Renal pelvis (tissue), 4 donors: ENCODE measurements around the gene PINLYP. TPM values are rescaled to one million over a fixed set of nuclear protein-coding genes. Genes with fewer than 3 reads are reported as not detected.
"Not testable (repeated sequence)": the region's sequence is repeated elsewhere in the genome, so short reads cannot be mapped to it uniquely, and the experiment has no call there.

Source experiments
- DNase-seq: peaks from one replicate; pipeline ENCODE4 v3.0.0-alpha.2; 2013
- polyA plus RNA-seq, 3 donors: library from polyadenylated mRNA; unstranded; fragments of 120-200 nt; gene quantifications; one replicate each; pipeline ENCODE4 v1.2.1, GENCODE V29; 2013; ENCODE audit not compliant: insufficient read length in 3 of 3

PINLYP gene
- polyA plus RNA-seq, 3 donors: 16.1 to 24.2 (median 20.2) TPM

DNA sequence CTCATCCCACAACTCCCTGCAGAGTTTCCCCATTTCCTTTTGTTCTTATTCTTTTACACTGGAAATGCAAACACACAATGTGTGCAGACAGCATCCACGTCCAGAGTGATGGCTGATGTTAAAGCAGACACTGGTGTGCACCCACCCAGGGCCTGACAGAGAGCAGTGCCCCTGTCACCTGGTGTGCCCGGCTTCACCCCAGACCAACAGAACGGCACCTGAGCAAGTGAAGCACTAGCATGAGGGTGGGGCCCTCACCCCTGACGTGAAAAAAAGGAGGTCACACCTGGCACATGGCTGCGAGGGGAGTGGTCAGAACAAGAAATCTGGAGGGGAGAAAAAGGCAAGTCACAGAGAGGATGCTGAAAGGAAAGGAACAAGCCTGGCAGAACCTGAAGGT is 30.3 kb upstream of the PINLYP start:
- DNase-seq: no peak

DNA sequence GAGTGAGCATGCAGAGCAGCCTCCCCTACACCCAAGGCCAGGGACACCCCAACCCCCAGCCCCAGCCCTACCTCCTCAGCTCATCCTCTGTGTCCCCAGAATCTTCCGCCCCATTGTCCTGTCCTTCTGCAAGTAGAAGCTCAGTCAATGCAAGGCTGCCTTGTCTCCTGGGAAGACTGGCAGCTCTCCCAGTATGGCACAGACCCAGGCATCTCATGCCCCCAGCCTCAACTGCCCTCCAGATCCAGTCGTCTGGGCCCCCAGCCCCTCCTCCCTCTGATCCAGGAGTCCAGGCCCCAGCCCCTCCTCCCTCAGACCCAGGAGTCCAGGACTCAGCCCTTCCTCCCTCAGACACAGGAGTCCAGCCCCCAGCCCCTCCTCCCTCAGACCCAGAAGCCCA is 29.6 kb upstream of the PINLYP start:
- DNase-seq: no peak

DNA sequence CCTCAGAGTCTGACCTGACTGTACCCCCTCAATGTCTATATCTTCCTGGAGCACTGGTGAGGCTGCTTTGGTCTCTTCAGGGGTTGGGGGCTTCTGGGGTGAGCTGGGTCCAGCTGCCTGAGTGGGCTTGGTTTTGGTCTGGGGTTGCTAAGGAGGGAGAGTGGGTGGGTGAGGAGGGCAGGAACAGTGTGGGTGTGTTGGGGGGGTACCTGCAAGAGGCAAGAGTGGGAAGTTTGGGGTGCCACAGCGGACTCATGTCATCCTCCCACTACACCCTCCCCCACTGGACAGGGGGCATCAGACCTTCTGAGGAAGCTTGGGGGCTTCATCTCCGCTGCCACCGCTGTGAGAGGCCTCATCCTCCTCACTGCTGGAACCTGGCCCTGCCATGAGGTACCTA is 29.0 kb upstream of the PINLYP start:
- no peak for DNase-seq

DNA sequence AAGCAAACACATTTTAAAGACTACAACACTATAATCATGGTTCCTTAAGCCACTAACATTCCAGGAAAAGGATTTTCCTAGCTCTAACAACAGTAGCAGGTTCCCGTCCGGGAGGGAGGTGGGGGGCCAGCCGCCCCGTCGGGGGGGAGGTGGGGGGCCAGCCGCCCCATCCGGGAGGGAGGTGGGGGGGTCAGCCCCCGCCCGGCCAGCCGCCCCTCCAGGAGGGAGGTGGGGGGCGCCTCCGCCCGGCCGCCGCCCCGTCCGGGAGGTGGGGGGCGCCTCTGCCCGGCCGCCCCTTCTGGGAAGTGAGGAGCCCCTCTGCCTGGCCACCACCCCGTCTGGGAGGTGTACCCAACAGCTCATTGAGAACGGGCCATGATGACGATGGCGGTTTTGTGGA is 27.7 kb upstream of the PINLYP start:
- DNase-seq: not testable (repeated sequence)

DNA sequence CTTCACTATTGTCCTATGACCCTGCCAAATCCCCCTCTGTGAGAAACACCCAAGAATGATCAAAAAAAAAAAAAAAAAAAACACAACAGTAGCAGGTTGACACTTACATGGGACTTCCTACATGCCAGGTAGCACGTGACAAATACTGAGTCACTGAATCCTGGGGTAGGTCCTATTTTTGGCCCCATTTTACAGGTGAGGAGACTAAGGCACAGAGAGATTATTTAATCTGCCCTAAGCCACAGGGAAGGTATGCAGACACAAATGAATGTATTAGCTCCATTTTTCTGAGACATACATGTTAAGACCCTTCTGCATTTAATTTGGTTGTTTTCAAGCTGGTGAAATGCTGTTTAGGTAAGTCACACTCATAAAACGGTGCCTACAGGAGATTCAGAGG is 26.9 kb upstream of the PINLYP start:
- DNase-seq: no peak

DNA sequence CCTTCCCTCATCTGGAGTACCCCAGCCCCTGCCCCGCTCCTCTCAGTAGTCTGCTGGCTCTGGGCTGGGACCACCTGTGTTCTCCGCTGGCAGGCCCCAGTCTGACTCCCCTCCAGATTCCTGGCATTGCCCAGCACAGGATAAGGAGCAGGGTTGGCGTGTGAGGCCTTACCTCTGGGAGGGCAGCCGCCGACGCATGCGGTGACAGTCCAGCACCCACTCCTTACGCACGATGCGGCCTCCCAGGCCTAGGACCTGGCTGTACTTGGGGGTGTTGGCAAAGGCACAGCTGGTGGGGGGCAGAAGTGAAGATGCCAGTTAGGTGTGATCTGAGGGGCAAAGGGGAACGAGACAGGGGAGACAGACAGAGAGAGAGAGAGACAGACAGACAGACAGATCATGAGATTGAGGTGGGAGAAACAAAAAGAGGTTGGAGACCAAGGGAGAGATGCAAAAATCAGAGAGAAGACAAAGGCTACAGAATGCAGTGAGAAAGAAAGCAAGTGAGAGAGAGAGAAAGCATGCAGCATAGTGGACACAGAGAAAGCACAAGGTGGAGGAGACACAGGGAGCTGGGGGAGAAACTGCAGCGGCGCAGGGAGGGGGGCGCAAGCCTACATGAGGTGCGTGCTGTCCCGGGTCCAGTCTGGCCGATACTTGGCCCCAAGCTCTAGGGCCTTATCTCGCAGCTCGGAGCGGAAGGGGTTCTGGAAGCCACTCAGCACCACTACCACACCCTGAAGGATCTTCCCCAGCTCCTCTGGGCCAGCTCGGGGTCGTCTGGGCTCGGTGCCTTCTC is 24.0 kb upstream of the PINLYP start:
- DNase-seq: no peak

DNA sequence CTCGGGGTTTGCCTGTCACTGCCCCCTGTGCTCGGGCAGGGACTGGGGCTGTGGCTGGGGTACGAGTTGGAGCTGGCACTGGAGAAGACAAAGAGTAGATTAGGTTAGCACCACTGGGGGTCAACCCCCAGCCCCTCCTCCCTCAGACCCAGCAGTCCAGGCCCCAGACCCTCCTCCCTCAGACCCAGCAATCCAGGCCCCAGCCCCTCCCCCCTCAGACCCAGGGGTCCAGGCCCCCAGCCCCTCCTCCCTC is 23.5 kb upstream of the PINLYP start:
- no peak for DNase-seq

DNA sequence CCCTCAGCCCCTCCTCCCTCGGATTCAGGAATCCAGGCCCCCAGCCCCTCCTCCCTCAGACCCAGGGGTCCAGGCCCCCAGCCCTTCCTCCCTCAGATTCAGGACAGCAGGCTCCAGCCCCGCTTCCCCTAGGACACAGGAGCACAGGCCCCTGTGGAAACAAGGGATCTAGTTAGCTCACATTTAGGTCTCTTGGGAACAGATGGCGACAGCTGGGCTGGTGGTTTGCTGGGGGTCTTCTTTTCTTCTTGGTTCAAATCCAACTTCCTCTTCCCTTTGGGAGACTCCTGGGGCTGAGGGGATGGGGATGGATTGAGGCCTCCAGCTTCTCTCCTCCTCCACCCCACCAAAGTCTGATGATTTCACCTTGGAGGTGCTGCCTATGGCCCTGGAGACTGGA is 23.0 kb upstream of the PINLYP start:
- DNase-seq: no peak

DNA sequence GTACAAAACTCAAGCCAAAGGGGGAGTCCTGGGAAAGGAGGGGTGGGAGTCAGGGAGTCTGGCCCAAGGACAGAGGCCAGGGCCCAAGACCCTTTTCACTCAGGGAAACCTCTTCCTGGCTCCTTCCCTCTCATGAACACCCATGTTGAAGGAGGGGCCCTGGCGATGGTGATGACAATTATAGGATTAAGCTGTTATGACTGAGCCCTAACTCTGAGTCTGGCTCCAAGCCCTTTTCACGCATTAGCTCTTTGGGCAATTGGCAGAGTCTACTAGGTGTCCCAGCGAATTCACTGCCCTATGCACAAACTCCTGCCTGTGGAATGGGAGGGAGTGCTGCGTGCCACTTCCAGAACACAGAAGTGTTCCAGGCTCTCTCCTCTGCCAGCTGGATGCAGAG is 21.9 kb upstream of the PINLYP start:
- DNase-seq: no peak

DNA sequence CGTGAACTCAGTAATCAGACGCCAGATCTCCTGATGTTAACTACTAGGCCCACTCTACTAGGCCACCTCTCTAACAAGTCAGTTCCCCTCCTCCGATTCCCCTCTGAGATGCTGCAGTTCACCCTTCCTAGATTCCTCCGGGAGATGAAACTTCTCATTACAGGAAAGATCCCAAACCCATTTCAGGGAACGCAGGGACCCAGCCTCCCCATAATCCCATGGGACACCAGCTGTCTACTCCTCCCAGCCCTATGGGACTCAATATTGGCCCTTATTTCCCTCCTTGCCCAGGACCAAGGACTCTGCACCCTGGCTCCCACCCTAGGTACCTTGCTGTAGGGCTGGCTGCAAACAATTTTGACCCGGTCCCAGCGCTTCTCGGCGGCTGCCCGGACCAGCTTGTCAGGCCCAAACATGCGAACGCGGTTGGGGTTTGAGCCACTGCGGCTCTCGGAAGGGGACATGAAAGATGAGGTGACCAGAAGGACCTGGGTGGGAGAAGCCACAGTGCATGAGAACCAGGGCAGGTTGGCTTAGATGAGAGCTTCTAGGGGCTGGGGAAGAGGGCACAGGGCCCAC is 21.2 kb upstream of the PINLYP start:
- DNase-seq: no peak

DNA sequence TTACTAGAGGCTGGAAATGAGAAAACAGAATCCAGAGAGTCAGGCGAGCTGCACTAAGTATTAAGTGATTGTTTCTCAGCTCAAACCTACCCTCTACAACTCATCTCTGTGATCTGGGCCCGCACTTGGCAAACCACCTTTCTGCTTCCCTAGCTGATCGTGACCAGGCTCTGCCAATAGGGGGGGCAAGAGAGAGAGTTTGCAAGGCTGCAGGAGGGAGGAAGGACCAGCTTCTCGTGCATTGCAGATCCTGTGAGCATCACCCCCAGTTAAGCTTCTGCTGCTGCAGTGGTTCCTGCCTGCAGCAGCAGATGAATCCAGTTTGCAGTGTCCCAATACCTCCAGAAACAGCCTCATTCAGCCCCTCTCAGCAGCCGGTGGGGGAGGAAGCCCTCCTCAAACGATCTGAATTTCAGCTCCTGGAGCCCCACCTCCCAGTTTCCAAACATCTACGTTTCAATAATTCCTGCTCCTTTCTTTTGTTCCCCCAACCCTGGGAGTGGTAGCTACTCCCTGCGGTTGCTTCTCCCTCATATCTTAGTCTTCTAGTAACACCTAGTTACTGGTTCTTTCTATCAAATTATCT is 20.3 kb upstream of the PINLYP start:
- DNase-seq: peak; percentile 58

DNA sequence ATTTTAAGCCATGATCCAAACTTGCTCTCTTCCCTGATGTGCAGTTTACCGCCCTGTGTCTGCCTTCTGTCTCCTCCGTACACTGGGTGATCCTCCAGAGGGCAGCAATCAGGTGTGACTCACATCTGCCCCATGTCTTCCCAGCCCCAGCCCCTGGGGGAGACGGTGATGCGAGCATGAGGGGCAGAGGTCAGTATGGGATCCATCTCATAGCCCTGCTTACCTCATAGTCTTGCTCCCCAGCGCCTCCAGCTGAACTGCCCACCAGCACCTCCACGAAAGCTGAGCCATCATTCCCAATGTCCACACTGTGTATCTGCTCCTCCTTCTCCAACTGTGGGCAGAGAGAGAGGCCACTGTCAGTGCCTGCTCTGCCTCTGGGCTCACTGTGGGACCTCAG is 14.9 kb upstream of the PINLYP start:
- no peak for DNase-seq

DNA sequence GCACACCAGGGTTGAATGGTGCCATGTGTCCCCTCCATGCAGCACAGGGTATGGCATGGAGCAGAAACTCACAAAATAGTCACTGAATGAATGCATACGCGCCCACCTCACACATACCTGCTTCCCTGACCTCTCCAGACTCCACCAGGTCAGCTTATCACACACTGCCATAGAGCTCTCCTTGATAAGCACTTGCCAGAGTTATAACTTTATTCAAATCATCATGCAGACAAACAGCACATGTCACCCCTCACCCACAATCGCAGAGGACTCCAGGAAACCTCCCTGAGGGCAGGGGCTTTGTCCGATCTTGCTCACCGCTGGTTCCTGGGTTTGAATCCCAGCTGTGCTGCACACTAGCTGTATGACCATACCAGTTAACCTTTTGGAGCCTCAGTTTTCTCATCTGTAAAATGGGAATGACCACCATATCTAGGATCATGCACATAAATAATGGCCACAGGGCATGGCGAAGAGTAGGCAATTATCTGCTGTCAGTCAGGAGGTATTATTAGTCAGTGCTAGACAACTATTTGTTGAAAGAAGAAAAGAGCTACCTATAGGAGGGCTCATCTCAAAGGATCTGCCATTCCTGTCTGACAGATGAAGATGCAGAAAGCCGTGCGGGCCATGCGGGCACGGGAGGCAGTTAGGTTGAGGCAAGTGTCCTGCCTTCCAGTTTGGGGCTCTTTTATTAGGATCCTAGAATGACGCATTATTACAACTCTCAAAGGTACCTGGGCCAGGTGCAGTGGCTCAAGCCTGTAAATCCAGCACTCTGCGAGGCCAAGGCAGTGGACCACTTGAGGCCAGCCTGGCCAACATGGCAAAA is 14.2 kb upstream of the PINLYP start:
- DNase-seq: no peak

DNA sequence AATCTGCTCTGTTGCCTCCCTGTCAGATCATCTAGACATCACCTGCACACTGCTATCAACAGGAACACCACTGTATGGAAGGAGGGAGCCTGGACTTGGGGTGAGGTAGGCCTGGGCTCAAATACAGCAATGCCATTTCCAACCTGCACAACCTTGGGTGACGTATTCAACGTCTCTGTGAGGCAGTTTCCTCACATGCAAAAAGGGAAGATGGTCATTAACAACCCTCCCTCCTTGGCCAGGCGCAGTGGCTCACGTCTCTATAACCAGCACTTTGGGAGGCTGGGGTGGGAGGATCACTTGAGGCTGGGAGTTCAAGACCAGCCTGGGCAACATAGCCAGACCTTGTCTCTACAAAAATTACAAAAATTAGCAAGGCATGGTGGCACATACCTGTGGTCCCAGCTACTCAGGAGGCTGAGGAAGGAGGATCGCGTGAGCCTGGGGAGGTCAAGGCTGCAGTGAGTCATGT is 13.3 kb upstream of the PINLYP start:
- no peak for DNase-seq

DNA sequence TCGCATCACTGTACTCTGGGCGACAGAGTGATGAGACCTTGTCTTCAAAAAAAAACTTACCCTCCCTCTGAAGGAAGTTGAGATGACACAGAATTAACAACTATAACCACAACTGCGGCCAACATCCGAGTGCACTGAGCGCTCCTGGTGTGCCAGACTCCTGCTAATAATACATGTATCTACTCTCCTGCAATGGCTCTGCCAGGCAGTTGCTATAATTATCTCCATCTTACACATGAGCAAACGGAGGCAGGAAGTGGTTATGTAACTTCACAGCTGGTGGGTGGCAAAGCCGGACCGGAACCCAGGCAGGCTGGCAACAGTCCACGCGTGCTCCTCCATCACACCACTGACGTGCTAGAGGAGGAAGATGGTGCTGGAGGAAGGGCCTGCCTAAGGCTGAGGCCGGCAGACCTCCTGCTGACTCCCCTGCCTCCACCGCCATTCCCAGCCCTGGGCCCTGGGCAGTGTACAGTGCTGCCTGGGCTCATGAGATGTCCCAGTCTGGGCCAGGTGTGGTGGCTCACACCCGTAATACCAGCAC is 12.8 kb upstream of the PINLYP start:
- no peak for DNase-seq

DNA sequence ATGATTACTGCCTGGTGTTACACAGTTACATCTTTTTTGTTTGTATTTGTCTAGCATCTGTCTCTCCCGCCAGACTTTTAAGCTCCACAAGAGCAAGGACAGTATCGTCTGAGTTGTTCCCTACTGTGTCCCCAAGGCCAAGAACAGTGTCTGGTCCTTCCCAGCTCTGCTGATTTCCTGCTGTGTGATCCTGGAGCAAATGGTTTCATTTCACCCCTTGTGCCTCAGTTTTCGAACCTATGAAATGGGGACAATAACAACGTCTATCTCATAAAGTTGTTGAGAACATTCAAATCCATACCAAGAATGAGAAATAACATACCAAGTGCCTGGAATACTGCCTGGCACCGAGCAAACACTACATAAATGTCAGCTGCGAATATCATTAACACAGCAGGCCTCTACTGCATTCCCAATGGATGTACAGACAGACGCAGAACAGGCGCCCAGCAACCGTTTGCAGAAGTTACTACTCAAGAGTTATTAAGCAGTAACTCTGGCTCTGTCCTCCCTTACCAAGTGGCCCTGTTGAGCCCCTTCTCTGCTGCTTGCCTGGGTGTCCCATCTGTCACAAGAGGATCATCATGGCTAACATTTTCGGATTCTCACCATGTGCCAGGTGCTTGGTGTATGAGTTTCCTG is 11.7 kb upstream of the PINLYP start:
- DNase-seq: no peak

DNA sequence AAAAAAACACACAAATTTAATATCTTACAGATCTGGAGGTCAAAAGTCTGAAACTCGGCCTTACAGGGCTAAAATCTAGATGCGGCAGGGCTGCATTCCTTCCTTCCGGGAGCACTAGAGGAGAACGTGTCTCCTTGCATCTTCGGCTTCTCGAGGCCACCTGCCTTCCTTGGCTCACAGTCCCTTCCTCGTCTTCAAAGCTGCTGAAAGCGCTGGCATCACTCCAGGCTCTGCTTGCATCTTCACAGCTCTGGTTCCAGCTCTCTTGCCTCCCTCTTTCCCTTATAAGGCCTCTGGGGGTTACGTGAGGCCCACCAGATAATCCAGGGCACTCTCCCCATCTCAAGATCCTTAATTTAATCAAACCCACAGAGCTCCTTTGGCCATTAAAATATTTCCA is 10.8 kb upstream of the PINLYP start:
- DNase-seq: no peak

DNA sequence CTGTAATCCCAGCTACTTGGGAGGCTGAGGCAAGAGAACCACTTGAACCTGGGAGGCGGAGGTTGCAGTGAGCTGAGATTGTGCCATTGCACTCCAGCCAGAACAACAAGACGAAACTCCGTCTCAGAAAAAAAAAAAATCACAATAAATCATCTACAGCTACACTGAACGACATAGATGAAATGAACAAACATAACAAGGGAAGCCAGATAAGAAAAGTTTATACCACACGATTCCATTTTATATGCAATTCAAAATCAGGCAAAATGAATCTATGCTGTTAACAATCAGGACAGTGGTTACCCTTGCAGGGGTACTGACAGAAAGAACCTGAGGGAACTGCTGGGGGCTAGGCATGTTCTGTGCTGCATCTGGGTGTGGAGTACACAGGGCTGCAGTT is 5.9 kb upstream of the PINLYP start:
- no peak for DNase-seq

DNA sequence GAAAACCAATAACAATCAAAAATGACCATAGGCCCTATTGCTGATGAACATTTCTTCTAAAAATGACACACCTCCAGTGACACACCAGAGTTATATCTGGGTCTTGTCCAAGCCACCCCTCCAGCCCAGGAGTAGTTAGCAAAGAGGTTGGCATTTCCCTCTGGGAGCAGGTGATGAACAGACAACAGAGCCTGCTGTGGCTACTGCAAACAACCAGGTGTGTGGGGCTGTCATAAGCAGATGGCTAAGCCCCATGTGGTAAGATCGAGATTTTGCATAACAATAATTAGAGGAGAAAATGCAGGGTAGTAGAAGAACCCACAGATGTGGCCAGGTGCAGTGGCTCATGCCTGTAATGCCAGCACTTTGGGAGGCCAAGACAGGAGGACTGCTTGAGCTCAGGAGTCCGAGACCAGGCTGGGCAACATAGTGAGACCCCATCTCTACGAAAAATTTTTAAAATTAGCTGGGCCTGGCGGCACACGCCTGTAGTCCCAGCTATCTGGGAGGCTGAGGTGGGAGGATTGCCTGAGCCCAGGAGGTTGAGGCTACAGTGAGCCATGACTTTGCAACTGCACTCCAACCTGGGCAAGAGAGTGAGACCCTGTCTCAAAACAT is 5.3 kb upstream of the PINLYP start:
- DNase-seq: no peak

DNA sequence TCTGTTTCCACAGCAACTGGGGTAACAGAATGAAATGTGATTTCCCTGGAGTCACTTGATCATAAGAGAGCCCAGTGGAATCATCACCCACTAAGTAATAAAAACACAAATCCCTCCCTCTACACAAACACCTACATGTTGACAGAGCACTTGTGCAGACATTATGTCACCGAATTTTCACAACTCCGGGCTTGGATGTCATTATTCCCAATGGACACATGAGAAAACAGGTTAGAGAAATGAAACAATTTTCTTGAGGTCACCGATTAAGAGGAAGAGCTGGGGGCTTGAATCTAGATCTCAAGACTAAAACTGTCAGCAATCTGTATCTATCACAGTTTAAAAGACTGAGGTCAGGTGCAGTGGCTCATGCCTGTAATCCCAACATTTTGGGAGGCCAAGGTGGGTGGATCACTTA is 3.4 kb upstream of the PINLYP start:
- DNase-seq: no peak

DNA sequence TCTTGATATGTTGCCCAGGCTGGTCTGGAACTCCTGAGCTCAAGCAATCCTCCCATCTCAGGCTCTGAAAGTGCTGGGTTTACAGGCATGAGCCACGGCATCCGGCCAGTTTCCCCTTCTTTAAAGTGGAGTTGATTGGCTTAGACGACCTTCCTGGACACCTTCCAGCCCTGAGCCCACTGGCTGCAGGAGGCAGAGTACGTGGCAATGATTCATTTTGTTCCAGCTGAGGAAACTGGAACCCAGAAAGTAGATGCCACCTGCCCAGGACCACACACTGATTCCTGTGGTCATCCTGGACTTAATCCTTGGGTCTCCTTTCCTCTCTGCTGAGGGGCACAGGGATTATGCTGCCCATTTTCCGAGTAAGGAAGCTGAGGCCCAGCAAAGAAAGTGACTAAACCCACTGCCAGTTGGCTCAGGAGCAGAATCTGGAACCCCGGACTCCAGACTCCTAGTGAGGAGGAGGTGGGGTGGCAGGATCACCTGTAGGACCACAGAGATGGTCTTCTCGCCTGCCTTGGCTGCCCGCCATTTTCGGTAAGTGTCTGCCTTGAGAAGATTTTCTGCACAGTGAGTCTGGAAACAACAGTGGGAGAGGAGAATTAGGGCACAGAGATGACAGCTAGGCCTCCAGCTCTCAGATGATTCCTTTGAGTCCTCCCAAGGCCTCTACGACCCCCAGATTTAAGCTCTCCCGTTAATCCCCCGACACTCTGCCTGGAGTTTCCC is 1.0 kb upstream of the PINLYP start:
- DNase-seq: no peak
